Subcutaneous abdominal adipose tissue (tissue), 5 donors: ENCODE results near the gene OR2A25.
"Not testable (repeated sequence)": the region's sequence is repeated elsewhere in the genome, so short reads cannot be mapped to it uniquely, and the experiment has no call there.

Experiments
- H3K27ac ChIP-seq: one replicate; pipeline ENCODE4 v1.7.0; 2013; ENCODE audit warnings: low read depth, mild to moderate bottlenecking, inconsistent platforms, low read length, moderate library complexity
- H3K27me3 ChIP-seq, 5 donors: one replicate each; pipeline ENCODE4 v1.7.0; 2013; ENCODE audit warnings: low read length in 5 of 5, inconsistent platforms in 1 of 5; ENCODE audit not compliant: control insufficient read depth in 5 of 5, insufficient read depth in 4 of 5
- H3K36me3 ChIP-seq, 5 donors: one replicate each; pipeline ENCODE4 v1.7.0; 2013; ENCODE audit warnings: low read length in 5 of 5; ENCODE audit not compliant: control insufficient read depth in 5 of 5, insufficient read depth in 5 of 5
- H3K4me1 ChIP-seq, 5 donors: one replicate each; pipeline ENCODE4 v1.7.0; 2013; ENCODE audit warnings: low read length in 5 of 5, mild to moderate bottlenecking in 3 of 5, moderate library complexity in 1 of 5; ENCODE audit not compliant: control insufficient read depth in 5 of 5, insufficient read depth in 5 of 5
- H3K4me3 ChIP-seq, 5 donors: one replicate each; pipeline ENCODE4 v1.7.0; 2013; ENCODE audit warnings: low read length in 5 of 5, low read depth in 1 of 5
- H3K9ac ChIP-seq, 5 donors: one replicate each; pipeline ENCODE4 v1.7.0; 2013; ENCODE audit warnings: low read length in 5 of 5, mild to moderate bottlenecking in 4 of 5, moderate library complexity in 3 of 5
- H3K9me3 ChIP-seq, 5 donors: one replicate each; pipeline ENCODE4 v1.7.0; 2013; ENCODE audit warnings: low read length in 5 of 5; ENCODE audit not compliant: control insufficient read depth in 5 of 5
- donor health status: healthy.
- donor health status: healthy.
- donor health status: healthy.
- donor health status: healthy.
- donor health status: healthy.

The OR2A25 gene

DNA sequence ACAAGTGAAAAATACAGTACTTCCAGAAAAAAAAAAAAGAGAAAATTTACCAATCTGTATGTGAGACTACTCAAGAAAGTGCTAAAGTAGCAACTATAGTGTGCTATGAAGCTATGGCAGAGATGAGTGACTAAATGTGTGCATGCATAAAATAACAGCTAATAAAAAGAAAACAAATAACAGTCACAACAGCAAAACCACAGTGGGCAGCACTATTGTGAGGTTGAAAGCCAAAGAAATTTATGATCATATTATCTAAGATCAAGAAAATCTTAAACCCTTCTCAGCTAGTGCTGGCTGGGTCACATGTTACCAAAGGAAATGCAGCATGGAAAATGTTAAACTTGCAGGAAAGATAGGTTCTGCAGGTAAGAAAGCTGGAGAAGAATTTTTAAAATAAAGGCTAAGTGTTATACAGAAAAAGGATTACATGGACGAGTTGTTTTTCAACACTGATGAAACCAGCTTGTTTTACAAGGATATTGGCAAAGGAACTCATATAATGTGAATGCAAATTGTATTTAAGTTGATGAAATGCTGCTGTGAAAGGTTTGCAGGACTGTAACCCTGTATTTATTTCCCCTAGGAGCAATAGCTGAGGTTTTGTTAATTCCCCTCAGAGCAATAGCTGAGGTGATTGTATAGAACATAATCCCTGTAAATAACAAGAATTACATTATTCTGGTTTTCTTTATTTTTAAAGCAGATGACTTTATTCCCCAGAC lies 36.5 kb upstream of the OR2A25 start:
- no peak overlapping the region for H3K9ac ChIP-seq
- H3K36me3 ChIP-seq, result no peaks in the 10 kb centered on the region
- no peaks in the 10 kb centered on the region for H3K9me3 ChIP-seq
- H3K27ac ChIP-seq, result no peak overlapping the region
- no peaks in the 10 kb centered on the region for H3K27me3 ChIP-seq
- H3K4me1 ChIP-seq, result no peaks in the 10 kb centered on the region
- H3K4me3 ChIP-seq, result no peak overlapping the region

DNA sequence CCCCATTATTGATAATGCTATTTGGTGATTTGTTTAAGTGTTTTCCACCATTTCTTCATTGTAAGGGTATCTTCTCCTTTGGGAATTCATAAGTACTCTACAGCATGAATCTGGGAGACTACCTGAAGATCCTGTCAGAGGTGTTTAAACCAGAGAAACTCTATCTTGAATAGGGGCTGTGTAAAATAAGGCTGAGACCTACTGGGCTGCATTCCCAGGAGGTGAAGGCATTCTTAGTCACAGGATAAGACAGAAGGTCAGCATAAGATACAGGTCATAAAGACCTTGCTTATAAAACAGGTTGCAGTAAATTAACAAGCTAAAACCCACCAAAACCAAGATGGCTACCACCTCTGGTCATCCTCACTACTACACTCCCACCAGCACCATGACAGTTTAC lies 34.2 kb upstream of the OR2A25 start:
- H3K27ac ChIP-seq, result no peak overlapping the region
- no peaks in the 10 kb centered on the region for H3K27me3 ChIP-seq
- no peak overlapping the region for H3K9ac ChIP-seq
- H3K36me3 ChIP-seq, result no peaks in the 10 kb centered on the region
- no peaks in the 10 kb centered on the region for H3K4me1 ChIP-seq
- no peaks in the 10 kb centered on the region for H3K9me3 ChIP-seq
- no peak overlapping the region for H3K4me3 ChIP-seq

DNA sequence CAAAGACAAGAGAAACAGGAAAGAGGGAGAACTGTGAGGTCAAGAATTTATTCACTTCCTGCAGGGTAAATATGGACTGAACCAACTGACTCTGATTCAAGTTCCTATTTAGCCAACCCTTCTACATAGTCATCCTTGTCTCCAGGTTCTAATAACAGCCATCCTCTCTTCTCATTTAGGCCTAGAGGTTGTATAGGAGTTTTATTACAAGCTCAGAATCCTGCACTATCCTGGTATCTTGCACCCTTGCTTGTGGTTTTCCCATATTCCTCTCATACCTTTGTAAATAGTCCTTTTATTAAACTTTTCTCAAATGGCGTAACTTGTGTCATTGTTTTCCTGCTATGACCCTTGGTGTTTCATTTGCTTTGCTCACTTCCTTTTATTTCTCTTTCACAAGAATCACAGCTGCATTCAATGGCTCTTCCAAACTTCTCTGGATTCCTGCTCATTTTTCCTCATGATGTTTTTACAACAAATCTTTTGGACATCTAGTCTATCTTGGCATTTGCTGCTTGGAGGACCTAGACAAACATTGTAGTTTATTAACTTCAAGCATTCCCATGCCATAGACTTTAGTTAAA lies 33.2 kb upstream of the OR2A25 start:
- no peak overlapping the region for H3K9ac ChIP-seq
- no peak overlapping the region for H3K4me3 ChIP-seq
- no peaks in the 10 kb centered on the region for H3K4me1 ChIP-seq
- no peaks in the 10 kb centered on the region for H3K36me3 ChIP-seq
- H3K27me3 ChIP-seq, result no peaks in the 10 kb centered on the region
- no peaks in the 10 kb centered on the region for H3K9me3 ChIP-seq
- no peak overlapping the region for H3K27ac ChIP-seq

DNA sequence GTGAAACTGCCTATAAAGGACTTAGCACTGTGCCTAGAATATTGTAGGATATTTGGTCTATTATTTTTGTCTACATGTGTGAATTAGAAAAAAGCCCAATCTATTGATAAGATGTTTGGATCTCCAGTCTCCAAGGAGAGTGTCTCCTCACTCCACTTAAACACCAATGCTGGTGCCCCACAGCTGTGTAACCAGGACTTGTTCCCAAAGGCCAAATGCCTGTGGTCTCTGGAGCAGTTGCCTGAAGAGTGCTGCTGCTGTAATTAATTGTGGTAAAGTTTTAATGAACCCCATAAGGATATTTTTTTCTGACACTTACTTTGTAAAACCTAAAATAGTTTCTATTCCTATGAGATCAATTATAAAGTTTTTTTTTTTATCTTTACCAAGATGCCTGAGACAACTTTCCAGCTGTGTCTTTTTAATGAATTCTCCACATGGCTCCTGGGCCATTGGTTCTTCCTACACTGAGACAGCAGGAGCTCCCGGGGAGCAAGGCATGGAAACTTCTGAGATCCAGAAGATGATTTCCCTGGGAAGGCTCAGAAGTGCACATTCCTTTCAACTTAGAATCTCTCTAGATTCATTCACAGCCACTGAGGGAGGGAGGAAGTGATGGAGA lies 32.1 kb upstream of the OR2A25 start:
- no peak overlapping the region for H3K27ac ChIP-seq
- no peaks in the 10 kb centered on the region for H3K27me3 ChIP-seq

DNA sequence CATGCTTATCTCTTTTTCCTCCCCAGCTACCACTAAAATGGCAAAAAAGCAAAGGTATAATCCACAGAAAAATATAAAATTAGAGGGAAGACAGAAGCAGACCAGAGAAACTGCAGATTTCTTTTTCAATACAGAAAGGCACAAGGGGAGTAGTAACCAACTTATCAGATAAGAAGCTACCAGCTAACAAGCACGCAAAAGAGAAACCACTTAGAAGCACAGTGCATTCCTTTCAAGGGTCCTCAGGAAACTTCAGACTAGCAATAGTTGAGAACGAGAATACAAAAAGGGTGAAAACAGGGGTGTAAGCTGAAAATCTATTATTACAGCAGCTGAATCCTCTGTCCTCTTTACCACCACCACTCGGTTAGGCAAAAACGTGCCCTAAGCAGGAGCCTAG lies 30.7 kb upstream of the OR2A25 start:
- Histone ChIP-seq H3K4me1 (no peaks in the 10 kb centered on the region), H3K9me3 (no peaks in the 10 kb centered on the region), H3K27me3 (no peaks in the 10 kb centered on the region), H3K4me3 (no peak overlapping the region), H3K27ac (no peak overlapping the region), H3K36me3 (no peaks in the 10 kb centered on the region), H3K9ac (no peak overlapping the region)

More for the DNA sequence above, 32.1 kb upstream of the OR2A25 start:
- H3K4me1 ChIP-seq, result no peaks in the 10 kb centered on the region
- no peaks in the 10 kb centered on the region for H3K9me3 ChIP-seq
- no peak overlapping the region for H3K4me3 ChIP-seq
- no peaks in the 10 kb centered on the region for H3K36me3 ChIP-seq
- no peak overlapping the region for H3K9ac ChIP-seq

DNA sequence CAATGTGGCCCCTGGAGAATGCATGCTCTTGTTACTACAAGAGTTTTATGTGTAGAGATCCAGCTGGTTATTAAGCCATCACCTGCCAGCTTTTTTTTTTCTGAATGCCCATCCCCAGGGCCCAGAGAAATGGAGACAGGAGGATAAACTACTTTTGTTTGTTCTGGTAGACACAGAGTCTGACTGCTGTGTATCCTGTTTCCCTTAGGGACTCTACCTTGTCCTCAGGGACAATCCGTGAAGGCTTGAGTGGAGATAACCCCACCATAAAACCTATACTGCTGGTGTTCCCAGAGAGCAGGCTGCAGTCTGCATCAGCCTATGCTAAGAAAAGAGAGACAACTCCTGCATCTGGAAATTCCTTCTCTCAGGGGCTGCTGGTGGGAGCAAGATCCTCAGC lies 21.0 kb upstream of the OR2A25 start, which contains the start of gene OR2A5:
Gene OR2A5, plus strand, starts transcription at position 301 of the 400 bp plus-strand sequence. CDS start 1,454 bp downstream, outside the sequence.
- no peak within 1 kb of the TSS for H3K9ac ChIP-seq
- no peaks in the 10 kb centered on the region for H3K4me1 ChIP-seq

DNA sequence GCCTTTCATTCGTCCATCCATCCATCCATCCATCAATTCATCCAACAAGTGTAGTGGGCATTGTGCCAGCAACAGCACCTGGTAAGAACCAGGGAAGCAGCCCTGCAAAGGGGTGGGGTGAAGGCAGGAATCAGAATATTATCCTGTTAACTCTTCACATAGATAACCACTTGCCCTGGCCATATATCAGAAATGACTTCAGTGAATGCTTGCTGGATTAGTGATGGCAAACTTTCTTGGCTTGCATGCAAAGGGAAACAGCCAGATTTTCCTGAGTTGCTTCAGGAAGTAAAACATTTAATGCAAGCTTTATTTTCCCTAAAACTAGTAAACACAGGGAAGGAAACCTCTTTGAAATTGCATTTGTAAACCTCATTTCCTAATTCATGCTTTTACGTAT lies 20.1 kb upstream of the OR2A25 start:
- Histone ChIP-seq H3K27ac (no peak overlapping the region), H3K9me3 (peaks cover 0 to 3% (median 0%) of the 10 kb centered on the region in 5 donors), H3K36me3 (no peaks in the 10 kb centered on the region), H3K27me3 (no peaks in the 10 kb centered on the region), H3K4me3 (no peak overlapping the region), H3K9ac (no peak overlapping the region), H3K4me1 (no peaks in the 10 kb centered on the region)

More for the DNA sequence above, 21.0 kb upstream of the OR2A25 start, which contains the start of gene OR2A5:
- Histone ChIP-seq H3K27me3 (no peaks in the 10 kb centered on the region), H3K4me3 (no peak within 1 kb of the TSS), H3K9me3 (no peaks in the 10 kb centered on the region), H3K27ac (no peak within 1 kb of the TSS), H3K36me3 (no peaks in the 10 kb centered on the region)

DNA sequence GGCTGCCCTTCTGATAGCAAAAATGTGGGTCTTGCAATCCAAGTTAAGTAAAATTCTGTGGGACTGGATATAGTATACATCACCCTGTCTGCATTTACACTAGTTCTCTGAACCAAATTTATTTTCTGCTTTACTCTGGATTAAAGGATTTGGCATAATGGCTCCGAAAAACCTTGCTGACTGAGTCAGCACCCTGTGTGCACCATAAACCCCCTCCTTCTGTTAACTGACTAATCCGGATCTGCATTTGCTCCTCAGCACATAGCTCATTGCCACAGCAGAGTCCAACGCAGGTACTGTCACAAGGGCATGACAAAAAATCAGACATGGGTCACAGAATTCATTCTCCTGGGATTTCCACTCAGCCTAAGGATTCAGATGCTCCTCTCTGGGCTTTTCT lies 19.5 kb upstream of the OR2A25 start:
- no peak overlapping the region for H3K27ac ChIP-seq
- no peaks in the 10 kb centered on the region for H3K27me3 ChIP-seq
- H3K36me3 ChIP-seq, result no peaks in the 10 kb centered on the region
- H3K4me1 ChIP-seq, result no peaks in the 10 kb centered on the region
- peaks cover 0 to 3% (median 0%) of the 10 kb centered on the region in 5 donors for H3K9me3 ChIP-seq
- no peak overlapping the region for H3K9ac ChIP-seq
- no peak overlapping the region for H3K4me3 ChIP-seq

DNA sequence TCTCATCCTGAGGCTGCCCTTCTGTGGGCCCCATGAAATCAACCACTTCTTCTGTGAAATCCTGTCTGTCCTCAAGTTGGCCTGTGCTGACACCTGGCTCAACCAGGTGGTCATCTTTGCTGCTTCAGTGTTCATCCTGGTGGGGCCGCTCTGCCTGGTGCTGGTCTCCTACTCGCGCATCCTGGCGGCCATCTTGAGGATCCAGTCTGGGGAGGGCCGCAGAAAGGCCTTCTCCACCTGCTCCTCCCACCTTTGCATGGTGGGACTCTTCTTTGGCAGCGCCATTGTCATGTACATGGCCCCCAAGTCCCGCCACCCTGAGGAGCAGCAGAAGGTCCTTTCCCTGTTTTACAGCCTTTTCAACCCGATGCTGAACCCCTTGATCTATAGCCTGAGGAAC lies 18.7 kb upstream of the OR2A25 start:
- not testable (repeated sequence) for H3K27ac ChIP-seq, H3K4me1 ChIP-seq, H3K4me3 ChIP-seq, H3K9ac ChIP-seq, H3K9me3 ChIP-seq, H3K27me3 ChIP-seq, H3K36me3 ChIP-seq

DNA sequence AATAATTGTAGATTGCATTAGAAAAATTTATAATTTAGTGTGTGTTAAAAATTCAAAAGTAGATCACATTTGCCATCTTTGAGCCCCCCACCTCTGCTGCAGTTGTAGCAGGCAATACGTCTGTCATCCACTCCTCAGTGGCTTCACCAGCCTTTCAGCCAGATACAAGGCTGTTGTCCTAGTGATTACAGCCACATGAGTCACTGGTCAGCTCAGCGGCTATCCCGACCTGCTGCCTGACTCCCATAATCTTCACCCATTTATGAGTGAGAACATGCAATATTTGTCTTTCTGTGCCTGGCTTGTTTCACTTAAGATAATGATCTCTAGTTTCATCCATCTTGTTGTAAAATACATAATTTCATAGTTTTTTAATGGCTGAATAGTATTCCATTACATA lies 11.7 kb upstream of the OR2A25 start:
- Histone ChIP-seq H3K9ac (no peak overlapping the region), H3K4me1 (no peaks in the 10 kb centered on the region), H3K27ac (no peak overlapping the region), H3K27me3 (no peaks in the 10 kb centered on the region), H3K36me3 (no peaks in the 10 kb centered on the region), H3K4me3 (no peak overlapping the region), H3K9me3 (peaks cover 0 to 3% (median 3%) of the 10 kb centered on the region in 5 donors)
